HG03060 (cell line): ENCODE measurements around the gene HELB.
A peak's percentile ranks its signal among the peaks of the same experiment; 100 is the strongest.

Experiments used
- ATAC-seq: cut with Tn5 transposase; IDR thresholded peaks from one replicate; pipeline ENCODE4 v1.9.1; 2021; ENCODE audit warnings: low read depth, moderate number of reproducible peaks; ENCODE audit not compliant: unreplicated experiment

HELB gene

GRCh38 chr12:66301944-66302826, at the start of gene HELB:
TSS of gene HELB (plus strand) at chr12:66302493. CDS start at chr12:66302604, 111 bp downstream.
- peak; percentile 85 for ATAC-seq

- no peak for ATAC-seq
These were observed 49.5 kb upstream of the HELB start for GRCh38 chr12:66252771-66253170.

GRCh38 chr12:66255737-66256136, 46.6 kb upstream of the HELB start:
- no peak for ATAC-seq

- ATAC-seq = no peak
These were observed 44.3 kb upstream of the HELB start for GRCh38 chr12:66258011-66258410.

- no peak for ATAC-seq
These were observed 39.6 kb upstream of the HELB start for GRCh38 chr12:66262737-66263136.

- no peak for ATAC-seq
These were observed 33.7 kb upstream of the HELB start for GRCh38 chr12:66268562-66268961.

- ATAC-seq = no peak
These were observed 33.2 kb upstream of the HELB start for GRCh38 chr12:66269142-66269541.

- ATAC-seq = no peak
These were observed 32.4 kb upstream of the HELB start for GRCh38 chr12:66269757-66270383.

- ATAC-seq = no peak
These were observed 31.7 kb upstream of the HELB start for GRCh38 chr12:66270613-66271012.

GRCh38 chr12:66272650-66273049, 29.6 kb upstream of the HELB start:
- no peak for ATAC-seq

- no peak for ATAC-seq
These were observed 29.1 kb upstream of the HELB start for GRCh38 chr12:66273147-66273546.

GRCh38 chr12:66275040-66275439, 27.3 kb upstream of the HELB start:
- ATAC-seq = no peak

GRCh38 chr12:66279123-66279712, 23.1 kb upstream of the HELB start:
- no peak for ATAC-seq

GRCh38 chr12:66280561-66280960, 21.7 kb upstream of the HELB start:
- ATAC-seq = no peak

- ATAC-seq = no peak
These were observed 20.0 kb upstream of the HELB start for GRCh38 chr12:66282244-66282643.

- ATAC-seq = no peak
These were observed 15.0 kb upstream of the HELB start for GRCh38 chr12:66287275-66287674.

GRCh38 chr12:66288121-66288520, 14.2 kb upstream of the HELB start:
- no peak for ATAC-seq

- ATAC-seq = no peak
These were observed 12.8 kb upstream of the HELB start for GRCh38 chr12:66289485-66289884.

GRCh38 chr12:66290716-66291200, 11.5 kb upstream of the HELB start:
- ATAC-seq = no peak

GRCh38 chr12:66296176-66296683, 6.1 kb upstream of the HELB start:
- no peak for ATAC-seq

- no peak for ATAC-seq
These were observed 5.2 kb upstream of the HELB start for GRCh38 chr12:66297080-66297479.
